DMS114 treated with DMSO at 0.1 percent for 48 hours (cell line): ENCODE data around the gene HK2.
A peak's percentile ranks its signal among the peaks of the same experiment; 100 is the strongest.
"Not testable (repeated sequence)": the region's sequence is repeated elsewhere in the genome, so short reads cannot be mapped to it uniquely, and the experiment has no call there.

ENCODE experiments used
- DNase-seq: peaks from one replicate; lab custom pipeline; 2025; ENCODE audit not compliant: unreplicated experiment; lab: John Stamatoyannopoulos, UW

Gene HK2

GRCh38 chr2:74833418-74834233 lies at the start of gene HK2:
TSS of gene HK2 (plus strand) at chr2:74834127. CDS start at chr2:74834581, 454 bp downstream.
- DNase-seq, result peak; percentile 67

GRCh38 chr2:74789271-74789670 lies 44.7 kb upstream of the HK2 start:
- DNase-seq, result no peak

GRCh38 chr2:74792282-74792681 lies 41.6 kb upstream of the HK2 start:
- DNase-seq, result no peak

- DNase-seq, result not testable (repeated sequence)
These were observed 39.0 kb upstream of the HK2 start for GRCh38 chr2:74794878-74795277.

GRCh38 chr2:74806355-74806839 lies 27.5 kb upstream of the HK2 start:
- no peak for DNase-seq

- no peak for DNase-seq
These were observed 27.0 kb upstream of the HK2 start for GRCh38 chr2:74806920-74807319.

- no peak for DNase-seq
These were observed 20.9 kb upstream of the HK2 start for GRCh38 chr2:74812787-74813590.

GRCh38 chr2:74814102-74814501 lies 19.8 kb upstream of the HK2 start:
- no peak for DNase-seq

- DNase-seq, result no peak
These were observed 18.0 kb upstream of the HK2 start for GRCh38 chr2:74815941-74816340.

- DNase-seq, result no peak
These were observed 17.2 kb upstream of the HK2 start for GRCh38 chr2:74816540-74817303.

- DNase-seq, result no peak
These were observed 16.6 kb upstream of the HK2 start for GRCh38 chr2:74817304-74817675.

GRCh38 chr2:74819702-74820101 lies 14.2 kb upstream of the HK2 start:
- no peak for DNase-seq

- no peak for DNase-seq
These were observed 12.5 kb upstream of the HK2 start for GRCh38 chr2:74821177-74822126.

GRCh38 chr2:74822771-74823566 lies 11.0 kb upstream of the HK2 start:
- no peak for DNase-seq

GRCh38 chr2:74824679-74825078 lies 9.2 kb upstream of the HK2 start:
- DNase-seq, result no peak

GRCh38 chr2:74828543-74828942 lies 5.4 kb upstream of the HK2 start:
- no peak for DNase-seq

- no peak for DNase-seq
These were observed 2.0 kb upstream of the HK2 start for GRCh38 chr2:74831693-74832530.

- not testable (repeated sequence) for DNase-seq
These were observed 386 bp downstream of the HK2 start for GRCh38 chr2:74834234-74834791.
